Gastroesophageal sphincter (tissue), 3 donors: Measurements from ENCODE around the gene CPNE1.

Experiments
- POLR2A ChIP-seq, 2 donors: fragments of 450-650 bp; IDR thresholded peaks; one replicate each; pipeline ENCODE4 v1.6.1; 2017; ENCODE audit warnings: antibody characterized with exemption in 2 of 2, mild to moderate bottlenecking in 2 of 2, moderate library complexity in 1 of 2
- POLR2AphosphoS5 ChIP-seq: sonication (generic); formaldehyde crosslinking; IDR thresholded peaks from one replicate; pipeline ENCODE4 v1.6.1; 2017; ENCODE audit warnings: antibody characterized with exemption
- TF ChIP-seq, protein P1 (sequence below), 4 experiments: fragments of 200-600 bp in 2 of 4; fragments of 450-650 bp in 2 of 4; sonication (generic) in 1 of 4; IDR thresholded peaks; one replicate each; pipeline ENCODE4 v1.5.1; 2017 to 2019; ENCODE audit warnings: antibody characterized with exemption in 4 of 4, mild to moderate bottlenecking in 2 of 4, moderate library complexity in 2 of 4

DNA sequence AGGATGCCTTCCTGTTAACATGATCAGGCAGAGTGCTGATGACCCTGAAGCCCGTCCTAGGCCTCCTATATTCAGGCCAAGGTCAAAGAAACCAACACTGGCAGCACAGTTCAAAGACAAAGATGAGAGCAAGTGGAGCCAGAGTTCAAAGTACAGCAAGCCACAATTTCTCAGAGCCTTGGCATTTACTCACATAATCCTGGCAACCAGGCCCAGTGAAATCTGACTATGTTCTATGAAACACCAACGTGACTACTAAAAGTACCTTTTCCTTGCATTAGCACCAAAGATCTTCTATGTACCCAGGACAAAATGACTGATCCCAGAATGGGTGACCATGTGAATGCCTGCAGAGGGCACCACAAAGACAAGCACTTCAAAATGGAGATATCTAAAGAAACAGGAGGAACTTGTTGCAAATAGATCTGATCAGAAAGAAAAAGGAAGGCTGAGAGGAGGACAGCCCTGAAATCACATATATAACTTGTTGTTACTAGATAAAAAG lies 30.6 kb upstream of the CPNE1 start:
- TF ChIP-seq, protein P1, sequence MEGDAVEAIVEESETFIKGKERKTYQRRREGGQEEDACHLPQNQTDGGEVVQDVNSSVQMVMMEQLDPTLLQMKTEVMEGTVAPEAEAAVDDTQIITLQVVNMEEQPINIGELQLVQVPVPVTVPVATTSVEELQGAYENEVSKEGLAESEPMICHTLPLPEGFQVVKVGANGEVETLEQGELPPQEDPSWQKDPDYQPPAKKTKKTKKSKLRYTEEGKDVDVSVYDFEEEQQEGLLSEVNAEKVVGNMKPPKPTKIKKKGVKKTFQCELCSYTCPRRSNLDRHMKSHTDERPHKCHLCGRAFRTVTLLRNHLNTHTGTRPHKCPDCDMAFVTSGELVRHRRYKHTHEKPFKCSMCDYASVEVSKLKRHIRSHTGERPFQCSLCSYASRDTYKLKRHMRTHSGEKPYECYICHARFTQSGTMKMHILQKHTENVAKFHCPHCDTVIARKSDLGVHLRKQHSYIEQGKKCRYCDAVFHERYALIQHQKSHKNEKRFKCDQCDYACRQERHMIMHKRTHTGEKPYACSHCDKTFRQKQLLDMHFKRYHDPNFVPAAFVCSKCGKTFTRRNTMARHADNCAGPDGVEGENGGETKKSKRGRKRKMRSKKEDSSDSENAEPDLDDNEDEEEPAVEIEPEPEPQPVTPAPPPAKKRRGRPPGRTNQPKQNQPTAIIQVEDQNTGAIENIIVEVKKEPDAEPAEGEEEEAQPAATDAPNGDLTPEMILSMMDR (IDR thresholded peaks at IDR 0.05): no peak
- no peak for TF ChIP-seq POLR2A (IDR thresholded peaks at IDR 0.05)
- TF ChIP-seq POLR2AphosphoS5: no peak
